ENCODE data around the gene RBM15B.

The RBM15B gene

DNA sequence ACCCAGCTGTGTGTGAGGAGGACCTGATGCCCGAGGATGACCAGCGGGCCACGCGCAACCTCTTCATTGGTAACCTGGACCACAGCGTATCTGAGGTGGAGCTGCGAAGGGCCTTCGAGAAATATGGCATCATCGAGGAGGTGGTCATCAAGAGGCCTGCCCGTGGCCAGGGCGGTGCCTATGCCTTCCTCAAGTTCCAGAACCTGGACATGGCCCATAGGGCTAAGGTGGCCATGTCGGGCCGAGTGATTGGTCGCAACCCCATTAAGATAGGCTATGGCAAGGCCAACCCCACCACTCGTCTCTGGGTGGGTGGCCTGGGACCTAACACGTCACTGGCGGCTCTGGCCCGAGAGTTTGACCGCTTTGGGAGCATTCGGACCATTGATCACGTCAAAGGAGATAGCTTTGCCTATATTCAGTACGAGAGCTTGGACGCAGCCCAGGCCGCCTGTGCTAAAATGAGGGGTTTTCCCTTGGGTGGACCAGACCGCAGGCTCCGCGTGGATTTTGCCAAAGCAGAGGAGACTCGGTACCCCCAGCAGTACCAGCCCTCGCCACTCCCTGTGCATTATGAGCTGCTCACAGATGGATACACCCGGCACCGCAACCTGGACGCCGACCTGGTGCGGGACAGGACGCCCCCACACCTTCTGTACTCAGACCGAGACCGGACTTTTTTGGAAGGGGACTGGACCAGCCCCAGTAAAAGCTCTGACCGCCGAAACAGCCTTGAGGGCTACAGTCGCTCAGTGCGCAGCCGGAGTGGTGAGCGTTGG, 1.5 kb downstream of the RBM15B start:
- no peak for DNase-seq

DNA sequence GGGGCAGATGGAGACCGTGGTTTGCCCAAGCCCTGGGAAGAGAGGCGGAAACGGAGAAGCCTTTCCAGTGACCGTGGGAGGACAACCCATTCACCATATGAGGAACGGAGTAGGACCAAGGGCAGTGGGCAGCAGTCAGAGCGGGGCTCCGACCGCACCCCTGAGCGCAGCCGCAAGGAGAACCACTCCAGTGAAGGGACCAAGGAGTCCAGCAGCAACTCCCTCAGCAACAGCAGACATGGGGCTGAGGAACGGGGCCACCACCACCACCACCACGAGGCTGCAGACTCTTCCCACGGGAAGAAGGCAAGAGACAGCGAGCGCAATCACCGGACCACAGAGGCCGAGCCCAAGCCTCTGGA, 2.0 kb downstream of the RBM15B start:
- DNase-seq = no peak

DNA sequence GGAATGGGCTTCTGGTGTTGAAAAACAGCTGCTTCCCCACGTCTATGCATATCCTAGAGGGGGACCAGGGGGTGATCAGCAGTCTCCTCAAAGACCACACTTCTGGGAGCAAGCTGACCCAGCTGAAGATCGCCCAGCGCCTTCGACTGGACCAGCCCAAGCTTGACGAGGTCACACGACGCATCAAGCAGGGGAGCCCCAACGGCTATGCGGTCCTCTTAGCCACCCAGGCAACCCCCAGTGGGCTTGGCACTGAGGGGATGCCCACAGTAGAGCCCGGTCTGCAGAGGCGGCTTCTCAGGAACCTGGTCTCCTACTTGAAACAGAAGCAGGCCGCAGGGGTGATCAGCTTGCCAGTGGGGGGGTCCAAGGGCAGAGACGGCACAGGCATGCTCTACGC, 2.5 kb downstream of the RBM15B start:
- DNase-seq = no peak

DNA sequence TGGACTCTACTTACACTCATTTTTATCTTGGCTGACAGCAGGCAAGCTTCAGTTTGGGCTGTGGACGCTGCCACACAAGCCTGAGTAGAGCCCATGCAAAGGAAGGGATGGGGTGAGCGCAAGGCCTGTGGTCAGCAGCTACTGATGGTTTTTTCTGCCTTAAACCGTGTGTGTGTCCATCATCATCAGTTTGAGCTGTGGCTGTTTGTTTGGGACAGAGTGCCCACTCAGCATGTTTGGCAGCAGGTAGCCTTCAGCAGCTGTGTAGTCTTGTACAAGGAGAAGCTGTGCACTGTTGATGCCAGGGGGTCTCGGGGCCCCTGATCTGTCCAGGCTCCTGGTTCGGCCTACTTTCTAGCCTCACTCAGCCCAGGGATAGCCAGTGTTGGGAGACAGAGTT, 3.5 kb downstream of the RBM15B start:
- no peak for DNase-seq

DNA sequence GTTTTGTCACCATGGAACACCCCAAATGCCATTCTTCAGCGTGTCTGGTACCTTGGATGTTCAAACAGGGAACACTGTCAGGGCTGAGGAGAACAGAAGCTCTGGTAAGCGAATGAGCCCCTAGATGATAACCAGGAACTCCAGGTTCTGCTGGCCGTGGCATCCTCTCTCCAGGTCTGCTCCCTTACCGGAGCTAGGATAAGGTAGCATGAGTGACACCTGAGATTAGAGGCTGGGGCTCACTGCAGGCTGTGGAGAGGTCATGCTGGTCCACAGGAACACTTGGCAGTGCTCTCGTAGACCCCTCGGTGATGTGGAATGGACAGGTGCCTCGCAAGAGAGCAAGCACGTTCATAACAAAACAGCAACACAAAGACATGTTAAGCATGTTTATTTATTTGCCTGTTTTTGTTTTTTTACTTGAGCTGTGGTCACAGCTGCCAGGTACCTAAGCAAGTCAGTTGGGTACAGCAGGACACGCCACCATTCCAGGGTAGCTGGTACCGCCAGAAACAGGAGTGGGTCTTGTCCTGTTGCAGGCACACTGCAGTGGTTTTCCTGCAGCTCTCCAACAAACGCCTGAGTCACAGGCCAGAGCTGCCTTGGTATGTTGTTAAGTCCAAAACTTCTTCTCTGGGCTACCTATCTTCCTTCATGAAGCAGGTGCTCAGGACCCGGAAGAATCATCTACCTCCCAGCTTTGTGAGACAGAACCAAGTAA, 4.6 kb downstream of the RBM15B start:
- no peak for DNase-seq

DNA sequence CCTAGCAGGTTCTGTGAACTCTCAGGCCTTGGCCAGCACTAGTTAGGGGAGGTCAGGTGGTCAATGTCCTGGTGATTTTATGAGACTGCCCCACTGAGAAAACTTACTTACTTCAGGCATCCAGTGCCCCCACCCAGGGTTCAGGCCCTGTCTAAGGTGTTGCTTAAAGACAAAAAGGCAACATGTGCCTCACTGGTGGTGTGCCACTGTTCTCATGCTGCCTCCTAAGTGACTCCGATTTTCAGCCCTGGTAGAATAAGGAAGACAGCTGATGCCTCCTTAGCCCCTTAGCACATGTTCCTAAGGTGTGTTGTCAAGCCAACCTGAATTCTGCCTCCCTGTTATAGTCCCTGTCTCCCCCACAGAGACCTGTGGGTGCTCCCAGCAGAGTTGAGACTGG, 5.3 kb downstream of the RBM15B start:
- no peak for DNase-seq

DNA sequence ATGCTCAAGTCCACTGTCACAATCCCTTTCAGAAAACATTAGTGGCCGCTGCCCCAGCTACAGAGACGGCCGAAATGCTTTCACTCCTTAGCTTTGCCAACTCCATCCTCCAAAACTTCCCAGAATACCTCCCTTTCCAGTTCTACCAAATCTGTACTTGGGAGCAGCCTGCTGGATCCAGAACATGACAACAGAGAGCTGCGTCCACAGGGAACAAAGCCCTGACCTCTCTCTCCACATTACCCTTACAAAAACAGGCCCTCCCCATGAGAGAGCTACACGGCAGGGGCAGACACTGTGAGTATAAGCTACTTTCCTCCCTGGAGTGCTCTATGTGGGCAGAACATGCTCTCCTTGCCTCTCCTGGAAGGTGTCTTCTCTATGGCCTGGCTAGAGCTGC, 6.3 kb downstream of the RBM15B start:
- no peak for DNase-seq

DNA sequence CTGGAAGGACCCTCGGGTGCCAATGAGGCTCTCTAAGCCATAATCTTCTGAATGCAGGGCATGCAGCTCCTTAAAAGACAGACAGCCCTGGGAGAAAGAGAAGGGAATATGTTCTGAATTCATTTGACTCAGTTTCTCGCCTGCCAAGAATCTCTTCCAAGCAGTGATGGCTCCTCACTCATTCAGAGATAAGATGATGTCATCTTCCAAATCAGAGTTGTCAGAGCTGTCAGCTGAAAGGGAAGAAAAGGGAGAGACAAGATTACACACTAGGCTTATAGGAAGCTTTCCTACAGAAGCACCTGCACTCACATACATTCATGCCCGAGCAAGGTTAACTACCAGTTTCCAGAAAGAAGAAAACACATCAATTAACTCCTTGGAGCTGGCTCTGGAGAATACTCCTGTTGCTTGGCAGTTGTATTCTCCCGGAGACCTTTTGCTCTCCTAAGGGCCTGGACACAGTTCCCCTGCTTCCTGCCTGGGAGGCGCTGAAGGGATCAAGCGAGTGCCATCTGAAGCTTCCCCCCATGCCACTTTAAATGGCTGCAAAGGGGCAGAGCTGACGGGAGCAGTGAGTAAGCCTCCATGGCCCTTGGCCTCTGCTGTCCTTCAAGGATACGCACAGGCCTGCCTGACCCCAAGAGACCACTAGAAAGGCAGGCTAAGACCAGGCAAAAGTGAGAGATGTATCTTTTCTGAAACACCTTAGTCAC, 7.7 kb downstream of the RBM15B start:
- no peak for DNase-seq

DNA sequence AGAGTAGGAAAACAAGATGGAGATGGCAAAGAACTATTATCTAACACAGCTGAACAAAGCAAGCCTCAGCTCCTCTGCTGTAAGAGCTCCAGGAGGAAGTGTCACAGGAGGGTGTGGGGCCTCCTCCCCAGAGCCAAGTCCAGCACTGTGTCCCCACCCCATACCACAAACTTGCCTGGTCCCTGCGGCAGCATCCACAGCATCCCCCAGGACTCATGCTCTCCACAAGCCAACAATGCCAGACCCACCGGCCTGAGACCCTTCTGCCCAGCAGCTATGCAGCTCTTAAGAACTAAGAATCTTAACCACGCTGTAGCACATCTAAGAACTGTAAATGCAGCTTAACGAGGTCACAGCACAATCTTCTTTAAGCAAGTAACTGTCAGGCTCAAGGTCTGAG, 9.1 kb downstream of the RBM15B start:
- DNase-seq = no peak

DNA sequence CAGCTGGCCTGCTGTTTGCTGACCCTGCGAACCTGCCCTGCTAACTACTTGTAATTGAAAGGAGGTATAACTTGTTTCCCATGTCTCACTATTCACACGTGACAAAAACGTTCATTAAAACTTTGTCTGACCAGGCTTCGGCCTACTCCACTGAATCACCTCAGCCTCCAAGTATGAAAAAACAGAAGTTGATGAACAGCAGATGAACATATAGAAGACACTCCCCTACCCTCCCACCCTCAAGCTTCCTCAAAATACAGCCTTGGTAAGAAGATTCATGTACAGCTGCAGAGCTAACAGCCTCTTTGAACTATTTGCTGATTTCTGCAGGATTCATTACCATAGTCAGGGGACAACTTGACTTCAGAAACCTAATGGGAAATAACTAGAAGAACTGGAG, 10.7 kb downstream of the RBM15B start:
- no peak for DNase-seq

DNA sequence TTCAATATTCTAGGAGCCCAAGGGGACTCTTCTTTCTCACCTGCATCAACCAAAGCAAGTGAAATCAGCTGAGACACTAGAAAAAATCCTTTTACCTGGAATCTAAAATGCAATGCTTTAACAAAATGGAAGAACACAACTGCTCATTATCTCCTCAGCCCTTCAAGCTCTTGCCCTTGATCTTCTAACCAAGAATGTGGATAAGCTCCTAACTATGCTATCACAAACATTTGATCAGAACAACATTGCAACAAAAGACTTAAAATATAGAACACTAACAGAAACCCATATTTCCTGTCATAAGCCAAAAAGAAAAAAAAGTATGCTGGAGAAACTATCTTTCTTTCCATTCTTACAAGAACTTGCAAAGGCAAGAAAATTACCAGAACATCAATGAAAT, 12.6 kb downstream of the RBM15B start:
- DNase-seq = no peak

DNA sequence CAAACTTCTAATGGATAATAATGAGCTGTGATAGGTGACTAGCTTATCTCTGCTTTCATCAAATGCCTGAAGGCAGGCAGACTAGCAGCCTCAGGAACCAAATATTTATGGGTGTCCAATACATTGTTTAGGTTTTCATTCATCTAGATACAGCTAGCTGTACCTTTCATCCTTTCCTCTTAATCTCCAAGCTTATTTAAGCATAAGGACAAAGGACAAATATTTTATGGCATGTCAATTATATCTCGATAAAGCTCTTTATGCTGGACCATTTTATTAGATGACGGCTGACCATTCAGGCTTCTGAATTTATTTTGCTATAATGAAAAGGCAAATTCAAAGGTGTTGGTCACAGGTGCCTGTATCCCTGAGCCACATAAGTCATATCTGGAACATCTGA, 16.9 kb downstream of the RBM15B start:
- DNase-seq = no peak

DNA sequence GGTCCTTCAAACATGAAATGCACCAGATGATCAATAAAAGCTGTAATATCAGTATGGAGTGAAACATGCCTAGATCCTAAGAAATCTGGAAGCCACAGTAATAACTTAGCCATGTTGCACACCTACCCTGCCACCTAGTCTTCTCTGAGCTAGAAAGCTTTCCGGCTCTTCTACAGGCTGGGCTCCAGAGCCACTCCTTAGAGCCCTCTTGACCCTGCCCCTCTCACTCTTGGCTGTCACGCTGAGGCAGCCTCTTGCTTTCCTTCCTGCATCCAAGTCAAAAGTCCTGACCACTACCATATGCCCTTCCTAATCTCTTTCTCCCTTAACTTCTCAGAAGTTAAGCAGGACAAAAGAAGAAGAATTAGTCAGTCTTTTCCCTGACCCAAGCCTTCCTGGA, 17.7 kb downstream of the RBM15B start:
- DNase-seq = no peak

DNA sequence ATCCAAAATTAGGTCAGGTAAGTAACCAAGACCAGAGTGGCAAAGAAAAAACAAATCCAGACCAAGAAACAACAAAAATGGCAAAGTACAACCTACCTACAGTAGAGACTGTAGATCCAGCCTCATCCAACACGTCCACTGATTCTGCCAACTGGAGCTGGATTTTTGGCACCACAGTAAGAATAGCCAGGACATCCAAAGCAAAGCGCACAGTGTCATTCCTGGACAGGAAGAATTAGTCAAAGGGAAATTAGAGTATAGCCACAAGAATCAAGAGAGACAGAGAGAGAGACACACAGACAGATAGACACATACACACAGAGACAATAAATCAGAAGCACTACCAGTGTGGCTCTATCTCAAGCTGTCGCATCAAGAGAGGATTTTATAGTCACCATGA, 31.1 kb downstream of the RBM15B start:
- DNase-seq = no peak

DNA sequence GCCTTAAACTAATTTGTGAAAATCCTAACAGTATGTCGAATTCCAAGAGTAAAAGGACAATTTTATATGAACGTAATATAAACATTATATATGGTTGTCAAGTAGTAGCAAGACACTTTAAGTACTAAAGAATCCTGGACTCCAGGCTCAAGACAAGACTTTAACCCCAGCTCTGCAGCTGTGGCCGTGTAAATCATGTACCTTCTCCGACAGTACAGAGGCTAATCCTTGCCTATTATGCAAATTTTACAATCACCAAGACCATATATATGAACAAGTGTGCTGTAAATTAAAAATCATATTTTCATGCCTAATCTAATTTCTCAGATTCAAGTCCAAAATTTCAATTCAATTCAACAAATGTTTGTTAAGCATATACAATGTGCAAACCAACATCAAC, 35.8 kb downstream of the RBM15B start:
- no peak for DNase-seq

DNA sequence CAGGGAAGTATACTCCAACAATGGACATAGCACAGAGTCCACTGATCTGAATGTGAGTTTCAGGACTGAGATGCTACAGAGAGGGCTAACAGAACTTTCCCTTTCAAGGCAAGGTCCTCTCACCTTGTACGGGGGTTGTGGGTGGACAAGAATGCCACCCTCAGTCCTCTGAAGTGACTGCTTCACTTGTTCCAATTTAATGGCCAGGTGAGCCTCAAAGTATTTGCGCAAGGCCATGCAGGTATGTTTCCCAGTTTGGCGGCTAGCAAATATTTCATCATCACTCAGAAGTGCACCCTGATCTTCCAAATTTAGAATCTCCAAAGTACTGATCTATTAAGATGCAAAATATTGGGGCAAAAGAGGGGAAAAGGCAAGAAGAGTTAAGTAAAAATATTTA, 38.1 kb downstream of the RBM15B start:
- no peak for DNase-seq

DNA sequence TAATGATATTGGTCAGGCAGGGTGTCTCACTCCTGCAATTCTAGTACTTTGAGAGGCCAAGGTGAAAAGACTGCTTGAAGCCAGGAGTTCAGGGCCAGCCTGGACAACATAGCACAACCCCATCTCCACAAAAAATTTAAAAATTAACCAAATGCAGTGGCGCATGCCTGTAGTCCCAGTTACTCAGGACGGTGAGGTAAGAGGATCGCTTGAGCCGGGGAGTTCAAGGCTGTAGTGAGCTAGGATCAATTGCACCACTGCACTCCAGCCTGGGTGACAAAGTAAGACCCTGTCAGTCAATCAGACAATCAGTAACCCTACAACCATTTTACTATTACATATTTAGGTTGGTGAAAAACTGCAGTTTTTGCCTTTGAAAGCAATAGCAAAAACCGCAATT, 43.0 kb downstream of the RBM15B start:
- no peak for DNase-seq

DNA sequence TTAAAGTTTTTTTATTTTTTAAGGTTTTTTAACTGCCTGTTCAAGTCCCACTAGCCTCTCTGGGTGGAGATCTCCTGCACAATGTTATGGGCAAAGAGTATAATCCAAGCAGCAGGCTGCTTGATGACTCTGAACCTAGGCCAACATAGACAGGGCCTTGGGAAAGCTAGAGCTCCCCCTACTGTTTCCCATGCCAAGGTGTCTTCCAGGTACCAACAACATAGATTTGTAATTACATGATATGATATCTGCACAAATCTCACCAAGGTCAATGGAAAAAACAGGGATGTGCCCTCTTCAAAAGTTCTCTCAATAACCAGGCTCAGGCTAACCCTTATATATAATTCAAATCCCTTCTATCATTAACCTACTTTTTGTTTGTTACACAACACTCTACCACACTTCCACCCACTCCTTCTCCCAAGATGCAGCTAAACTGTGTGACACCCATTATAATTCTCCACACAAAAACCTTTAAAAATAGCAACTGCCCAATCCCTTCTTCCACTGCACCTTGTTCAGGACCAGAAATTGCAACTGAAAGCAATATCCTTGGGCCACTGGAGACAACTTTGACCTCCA, 43.8 kb downstream of the RBM15B start:
- no peak for DNase-seq

DNA sequence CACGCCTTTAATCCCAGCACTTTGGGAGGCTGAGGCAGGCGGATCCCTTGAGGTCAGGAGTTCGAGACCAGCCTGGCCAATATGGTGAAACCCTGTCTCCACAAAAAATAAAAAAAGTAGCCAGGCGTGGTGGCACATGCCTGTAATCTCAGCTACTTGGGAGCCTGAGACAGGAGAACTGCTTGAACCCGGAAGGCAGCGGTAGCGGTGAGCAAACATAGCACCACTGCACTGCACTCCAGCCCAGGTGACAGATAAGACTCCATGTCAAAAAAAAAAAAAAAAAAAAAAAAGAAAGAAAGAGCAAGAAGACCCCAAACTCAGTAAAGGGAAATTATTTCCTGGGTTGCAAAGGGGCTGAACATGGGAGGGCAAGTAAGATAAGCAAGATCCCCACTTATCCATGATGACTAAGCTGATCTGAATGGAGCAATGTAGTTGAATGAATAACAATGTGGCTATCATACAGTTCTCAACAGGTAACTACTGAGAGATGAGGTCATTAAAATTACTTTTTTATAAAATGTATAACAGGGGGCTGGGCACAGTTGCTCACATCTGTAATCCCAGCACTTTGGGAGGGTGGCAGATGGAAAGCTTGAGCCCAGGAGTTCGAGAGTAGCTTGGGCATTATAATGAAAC, 46.0 kb downstream of the RBM15B start:
- no peak for DNase-seq

DNA sequence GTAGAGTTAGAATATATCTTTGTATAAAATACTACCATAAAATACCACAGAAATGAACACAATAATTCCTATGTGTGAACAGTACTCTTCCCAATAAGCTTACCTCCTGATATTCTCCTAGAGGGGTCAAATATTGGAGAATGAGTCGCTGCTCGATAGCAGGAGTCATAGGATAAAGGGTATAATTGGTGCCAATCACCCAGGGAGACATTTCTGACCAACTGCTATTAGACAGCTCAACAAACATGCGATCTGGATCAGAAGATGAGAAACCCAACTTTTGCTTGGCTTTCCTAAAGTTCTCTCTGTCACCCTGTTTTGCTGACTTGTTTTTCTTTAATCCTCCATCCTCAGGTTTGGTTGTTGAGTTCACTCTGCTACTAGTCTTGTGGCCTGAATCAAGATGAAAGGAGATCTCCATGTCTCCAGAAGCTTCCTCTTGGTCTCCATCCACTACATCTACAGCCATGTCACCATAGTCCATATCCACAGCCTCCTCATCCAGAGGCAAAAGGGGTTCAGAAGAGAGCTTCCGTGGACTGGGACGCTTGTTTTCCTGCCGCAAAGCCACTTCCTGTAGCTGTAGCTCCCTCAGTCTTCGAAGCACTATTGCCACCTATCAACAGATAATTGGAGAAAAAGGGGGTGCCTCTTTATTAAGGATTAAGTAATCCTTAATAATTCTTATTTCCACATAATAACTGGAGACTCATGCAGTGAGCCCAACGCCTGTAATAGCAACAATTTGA, 50.4 kb downstream of the RBM15B start:
- DNase-seq = no peak

DNA sequence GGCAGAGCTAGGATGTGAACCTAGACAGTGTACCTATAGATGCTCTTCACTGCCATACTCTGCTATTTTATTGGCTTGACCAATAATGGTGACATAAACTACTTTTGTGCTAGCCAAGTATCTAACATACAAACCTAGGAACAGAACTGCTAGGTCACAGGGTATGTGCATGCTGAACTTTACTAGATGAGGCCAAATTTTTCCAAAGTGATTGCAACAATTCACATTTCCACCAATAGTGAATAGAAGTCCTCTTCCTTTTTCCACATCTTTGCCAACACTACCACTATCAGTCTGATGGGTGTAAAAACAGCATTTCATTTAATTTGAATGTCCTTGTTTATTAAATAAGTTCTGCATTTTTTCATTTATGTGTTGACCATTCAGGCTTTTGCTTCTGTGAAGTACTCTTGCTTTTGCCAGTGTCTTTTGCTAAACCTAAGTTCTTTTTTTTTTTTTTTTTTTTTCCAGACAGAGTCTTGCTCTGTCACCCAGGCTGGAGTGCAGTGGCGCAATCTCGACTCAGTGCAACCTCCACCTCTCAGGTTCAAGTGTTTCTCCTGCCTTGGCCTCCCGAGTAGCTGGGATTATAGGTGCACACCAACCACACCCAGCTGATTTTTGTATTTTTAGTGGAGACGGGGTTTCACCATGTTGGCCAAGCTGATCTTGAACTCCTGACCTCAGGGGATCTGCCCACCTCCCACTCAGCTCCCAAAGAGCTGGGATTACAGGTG, 54.6 kb downstream of the RBM15B start:
- no peak for DNase-seq
